Endothelial cell of umbilical vein (primary cell): ENCODE measurements around the gene CACNG5. TPM values are rescaled to one million over a fixed set of nuclear protein-coding genes. Genes with fewer than 3 reads are reported as not detected.

Source experiments
- BruUV-seq: library from RNA; stranded (reverse); fragments of 400-500 nt; replicated peaks from 2 replicates; lab custom pipeline; 2021; lab: Mats Ljungman, UMichigan
- CTCF ChIA-PET: fragments of 300-600, 350-600 bp; sonication (Branson Sonifier 250); formaldehyde crosslinking; loops from one replicate; lab custom pipeline; 2021; ENCODE audit warnings: antibody characterized with exemption, inconsistent platforms; lab: Charles Lee
- POLR2A ChIA-PET: fragments of 300-600, 350-600 bp; sonication (Branson Sonifier 250); formaldehyde crosslinking; loops from one replicate; lab custom pipeline; 2021; ENCODE audit warnings: antibody characterized with exemption, inconsistent platforms; lab: Charles Lee
- DNase-seq: peaks from one replicate; pipeline ENCODE4 v3.0.0-alpha.2; 2011; ENCODE audit warnings: low read depth, low spot score
- FAIRE-seq: peaks from 2 replicates; lab custom pipeline; 2011; peaks lifted over from hg19 to GRCh38; lab: Jason Lieb, UNC
- H2AFZ ChIP-seq: 2 replicates; pipeline ENCODE4 v1.6.0; 2012; ENCODE audit warnings: low read depth, low read length, control low read depth, inconsistent platforms
- H3K27ac ChIP-seq: 2 replicates; pipeline ENCODE4 v1.5.1; 2011; ENCODE audit warnings: low read depth, mild to moderate bottlenecking, control low read depth, low read length, moderate library complexity; ENCODE audit not compliant: insufficient read depth
- H3K27me3 ChIP-seq, 2 experiments: 2 replicates each; pipeline versions ENCODE4 v1.6.0 to v1.6.1; 2011; ENCODE audit warnings: low read length in 2 of 2, mixed read lengths in 1 of 2; ENCODE audit not compliant: control insufficient read depth in 2 of 2, insufficient read depth in 2 of 2
- H3K36me3 ChIP-seq, 2 experiments: 2 replicates in 1 of 2; 3 replicates in 1 of 2; pipeline ENCODE4 v1.5.1; 2011; ENCODE audit warnings: low read length in 2 of 2, mild to moderate bottlenecking in 1 of 2, moderate library complexity in 1 of 2; ENCODE audit not compliant: control insufficient read depth in 2 of 2, insufficient read depth in 2 of 2; ENCODE audit errors: extremely low read depth in 1 of 2
- H3K4me1 ChIP-seq: 3 replicates; pipeline ENCODE4 v1.5.1; 2011; ENCODE audit warnings: mild to moderate bottlenecking, low read length; ENCODE audit not compliant: control insufficient read depth, insufficient read depth; ENCODE audit errors: extremely low read depth
- H3K4me2 ChIP-seq: 2 replicates; pipeline ENCODE4 v1.6.1; 2011; ENCODE audit warnings: low read length, control low read depth, mixed read lengths; ENCODE audit not compliant: insufficient read depth
- H3K4me3 ChIP-seq, 3 experiments: fragments of 200-600 bp in 1 of 3; sonication (generic), shearing (Covaris generic) in 1 of 3; replicated peaks in 1 of 3; 2 replicates each; pipeline ENCODE4 v1.5.1; 2011 to 2016; ENCODE audit warnings: control low read depth in 3 of 3, low read length in 3 of 3, mild to moderate bottlenecking in 2 of 3, inconsistent platforms in 1 of 3, low read depth in 1 of 3, moderate library complexity in 1 of 3; ENCODE audit not compliant: insufficient read depth in 1 of 3
- H3K79me2 ChIP-seq: 2 replicates; pipeline ENCODE4 v1.6.0; 2012; ENCODE audit warnings: low read length, inconsistent platforms; ENCODE audit not compliant: control insufficient read depth, insufficient read depth
- H3K9ac ChIP-seq: replicated peaks from 2 replicates; pipeline ENCODE3; 2011; ENCODE audit warnings: low read length, control low read depth; ENCODE audit not compliant: insufficient read depth; ENCODE audit errors: extremely low read depth
- H3K9me1 ChIP-seq: replicated peaks from 3 replicates; pipeline ENCODE4 v1.6.0; 2011; ENCODE audit warnings: mild to moderate bottlenecking, low read length; ENCODE audit not compliant: control insufficient read depth, insufficient read depth; ENCODE audit errors: extremely low read depth
- H3K9me3 ChIP-seq: replicated peaks from 2 replicates; pipeline ENCODE4 v1.5.1; 2012; ENCODE audit warnings: low read length, inconsistent platforms; ENCODE audit not compliant: control insufficient read depth, insufficient read depth
- H4K20me1 ChIP-seq: replicated peaks from 2 replicates; pipeline ENCODE3; 2011; ENCODE audit warnings: mild to moderate bottlenecking, low read length; ENCODE audit not compliant: control insufficient read depth, insufficient read depth; ENCODE audit errors: extremely low read depth
- CTCF ChIP-seq, 2 donors: IDR thresholded peaks; 1 replicate in 1 of 2; 2 replicates in 1 of 2; pipeline ENCODE4 v1.5.1; 2011; ENCODE audit warnings: low read length in 2 of 2, mild to moderate bottlenecking in 2 of 2, moderate library complexity in 2 of 2, control low read depth in 1 of 2, inconsistent platforms in 1 of 2, low read depth in 1 of 2; ENCODE audit not compliant: insufficient read depth in 1 of 2; ENCODE audit errors: extremely low read depth in 1 of 2
- GATA2 ChIP-seq: IDR thresholded peaks from 2 replicates; pipeline ENCODE4 v1.7.0; 2011; ENCODE audit warnings: low read depth, mild to moderate bottlenecking, moderate library complexity, mixed read lengths, low read length; ENCODE audit not compliant: insufficient read length, insufficient read depth
- MAX ChIP-seq: IDR thresholded peaks from 2 replicates; pipeline ENCODE4 v1.6.1; 2011; ENCODE audit not compliant: insufficient read depth, insufficient read length
- MYC ChIP-seq: IDR thresholded peaks from one replicate; pipeline ENCODE4 v1.6.1; 2011; ENCODE audit warnings: mild to moderate bottlenecking, low read depth, low read length
- POLR2AphosphoS5 ChIP-seq: IDR thresholded peaks from 2 replicates; pipeline ENCODE4 v1.6.1; 2012; ENCODE audit warnings: low read depth, mild to moderate bottlenecking, control low read depth, low read length, moderate library complexity; ENCODE audit not compliant: insufficient read depth
- dilution Hi-C: fragments of 300-500 bp; cut with MboI; formaldehyde crosslinking; loops from one replicate; pipeline ENCODE4 v1.15.0; 2019; ENCODE audit warnings: low sequenced_read_pairs; ENCODE audit not compliant: extremely low pct_ligation_motif_present
- intact Hi-C: fragments of 100-400 bp; cut with micrococcal nuclease; formaldehyde crosslinking; loops from one replicate; pipeline ENCODE4 v1.10.0; 2022
- polyA plus RNA-seq, 4 experiments: library from polyadenylated mRNA; depleted of rRNA in 3 of 4; stranded (reverse) in 3 of 4; unstranded in 1 of 4; fragments of >200 nt; gene quantifications; 2 replicates each; pipeline versions ENCODE4 v1.2.1 to v1.2.3, GENCODE V29; 2011 to 2012; ENCODE audit warnings: missing spikeins in 1 of 4
- total RNA-seq: library from RNA; stranded (reverse); gene quantifications from 2 replicates; pipeline ENCODE4 v1.2.3, GENCODE V29; 2021

Gene CACNG5
- total and polyA plus RNA-seq, 2 donors (not counting 3 experiments of a cell fraction or from before 2014, with no cell fraction given): not detected

GRCh38 chr17:66831383-66832210 lies 3.3 kb upstream of the CACNG5 start:
- Histone ChIP-seq H3K9me1 (no peaks in the 10 kb centered on the region), H3K4me1 (no peaks in the 10 kb centered on the region), H3K27ac (no peak overlapping the region), H3K4me3 (no peak overlapping the region), H4K20me1 (no peaks in the 10 kb centered on the region), H2AFZ (no peak overlapping the region), H3K4me2 (no peak overlapping the region), H3K79me2 (no peaks in the 10 kb centered on the region), H3K27me3 (peaks cover 13 to 18% of the 10 kb centered on the region in 2 experiments), H3K36me3 (no peaks in the 10 kb centered on the region), H3K9ac (no peak overlapping the region), H3K9me3 (no peaks in the 10 kb centered on the region)
- ChIA-PET CTCF (interaction anchor here (1.5 kb wide), 1 partner anchor 68 kb away, joined by 3 read pairs; no protein-coding TSS in a partner anchor), POLR2A (no interaction called here)
- FAIRE-seq (no peak), DNase-seq (no peak)
- dilution Hi-C loops (no loop called here), intact Hi-C loops (no loop called here)
- no TSS peak for BruUV-seq
- no peak for TF ChIP-seq GATA2

GRCh38 chr17:66833201-66833600 lies 1.7 kb upstream of the CACNG5 start:
- Histone ChIP-seq H3K9ac (no peak overlapping the region), H3K9me3 (no peaks in the 10 kb centered on the region), H3K79me2 (no peaks in the 10 kb centered on the region), H2AFZ (no peak overlapping the region), H3K4me3 (no peak overlapping the region), H3K9me1 (no peaks in the 10 kb centered on the region), H4K20me1 (no peaks in the 10 kb centered on the region), H3K27ac (no peak overlapping the region), H3K36me3 (no peaks in the 10 kb centered on the region), H3K27me3 (peaks cover 13 to 14% of the 10 kb centered on the region in 2 experiments), H3K4me1 (no peaks in the 10 kb centered on the region), H3K4me2 (no peak overlapping the region)
- DNase-seq (no peak), FAIRE-seq (no peak)
- intact Hi-C loops: no loop called here
- BruUV-seq: no TSS peak
- ChIA-PET CTCF (no interaction called here), POLR2A (no interaction called here)
- TF ChIP-seq CTCF (IDR thresholded peaks at IDR 0.05; ENCODE audit: extremely low read depth in 1 of 2, insufficient read depth in 1 of 2, low read depth in 1 of 2, low read length in 2 of 2): no peak
- TF ChIP-seq POLR2AphosphoS5: no peak
- TF ChIP-seq MAX: no peak
- no peak for TF ChIP-seq MYC
- dilution Hi-C loops: no loop called here
